Pancreas (tissue), 10 donors: Measurements from ENCODE around the gene NAXE. TPM values are rescaled to one million over a fixed set of nuclear protein-coding genes. Genes with fewer than 3 reads are reported as not detected.
A peak's percentile ranks its signal among the peaks of the same experiment; 100 is the strongest.

ENCODE experiments used
- ATAC-seq, 4 donors: fragments of 200-7000 bp; cut with Tn5 transposase; one replicate each; pipeline versions ENCODE4 v1.8.0 to v1.9.1; 2020; ENCODE audit warnings: mild to moderate bottlenecking in 4 of 4, moderate library complexity in 4 of 4
- DNase-seq, 6 donors: peaks; one replicate each; pipeline ENCODE4 v3.0.0-alpha.2; 2020
- FAIRE-seq: peaks from 2 replicates; lab custom pipeline; 2012; peaks lifted over from hg19 to GRCh38; lab: Jason Lieb, UNC
- H3K27ac ChIP-seq, 4 donors: fragments of 200-600 bp; sonication (generic); 1 replicate in 3 of 4; 2 replicates in 1 of 4; pipeline versions ENCODE4 v1.5.0 to v1.8.0; 2020
- H3K27me3 ChIP-seq, 4 donors: fragments of 200-600 bp; one replicate each; pipeline ENCODE4 v1.8.0; 2021
- H3K36me3 ChIP-seq, 3 donors: fragments of 200-600 bp; sonication (generic) in 1 of 3; one replicate each; pipeline versions ENCODE4 v1.5.0 to v1.8.0; 2020 to 2021
- H3K4me1 ChIP-seq, 3 donors: fragments of 200-600 bp; one replicate each; pipeline ENCODE4 v1.8.0; 2021
- H3K4me3 ChIP-seq, 4 donors: fragments of 200-600 bp; sonication (generic) in 2 of 4; one replicate each; pipeline versions ENCODE4 v1.5.0 to v1.8.0; 2020 to 2021
- H3K9me3 ChIP-seq, 4 donors: fragments of 200-600 bp; one replicate each; pipeline ENCODE4 v1.8.0; 2021
- CTCF ChIP-seq, 4 donors: fragments of 200-600 bp; sonication (generic) in 3 of 4; IDR thresholded peaks; one replicate each; pipeline versions ENCODE4 v1.5.0 to v1.8.0; 2021; ENCODE audit warnings: antibody characterized with exemption in 4 of 4
- WGBS, 2 donors: extraction: QIAGEN DNeasy Blood & Tissue Kit; methylation state at CpG; one replicate each; pipeline ENCODE4 v1.1.7; 2013; 5-methylcytosine and 5-hydroxymethylcytosine counted together
- intact Hi-C, 3 donors: fragments of 100-400 bp; cut with DNase I; formaldehyde crosslinking; loops; one replicate each; pipeline versions ENCODE4 v1.11.1 to v1.14.2; 2022
- polyA plus RNA-seq, 2 donors: library from polyadenylated mRNA; stranded (reverse); fragments of 200-250 nt; gene quantifications; one replicate each; pipeline ENCODE4 v1.2.3, GENCODE V29; 2013
- total RNA-seq, 6 donors: library from RNA; stranded (reverse); fragmentation: NEBNext Ultra II Directional in 4 of 6; extraction: Animal tissue kit (Norgen Biotek cat#: 25700) in 4 of 6; gene quantifications; one replicate each; pipeline versions ENCODE4 v1.2.1 to v1.2.4, GENCODE V29; 2021 to 2023
- donor health status: healthy with polysubstance abuse.
- donor health status: DM: no; HTN: no; CAD: no; lungs with moderate emphysema.
- donor health status: DM: no; HTN: no; CAD: no.
- donor health status: control.
- donor health status: control.
- donor health status: Bipolar disorder and iron deficiency.
- donor health status: DM: yes; HTN: yes; CAD: no.
- donor health status: DM: no; HTN: no; CAD: no.
- donor health status: DM: no; HTN: no; CAD: no.
- donor health status: DM: yes; HTN: yes; CAD: no.

Gene NAXE
- total and polyA plus RNA-seq, 8 donors: 23.9 to 60.4 (median 36.1) TPM

- peaks cover 0 to under 1% (median 0%) of the 10 kb centered on the region in 3 donors for H3K4me1 ChIP-seq
- peaks cover 0 to 7% (median 3%) of the 10 kb centered on the region in 4 donors for H3K27me3 ChIP-seq
- WGBS, 2 donors: 4 to 5% methylated on average over 7 of the region's 7 CpGs
- no peak within 1 kb of the TSS for H3K27ac ChIP-seq
- no peaks in the 10 kb centered on the region for H3K36me3 ChIP-seq
- DNase-seq (peak in 1 of 6 donors; percentile 36), FAIRE-seq (no peak), ATAC-seq (peak in 3 of 4 donors; percentile 48 to 65 (median 55))
- intact Hi-C loops: no loop called here
- no peaks in the 10 kb centered on the region for H3K9me3 ChIP-seq
- TF ChIP-seq CTCF (IDR thresholded peaks at IDR 0.05): peak in 2 of 4 donors; percentile 14 to 16
- no peak within 1 kb of the TSS for H3K4me3 ChIP-seq
Observed at GRCh38 chr1:156618853-156619581, 27.4 kb downstream of the NAXE start, which contains the start of gene HAPLN2. HAPLN2 (plus strand) TSS chr1:156619415; CDS start chr1:156623491, 4,076 bp downstream.

- no peaks in the 10 kb centered on the region for H3K36me3 ChIP-seq
- FAIRE-seq: no peak
- H3K9me3 ChIP-seq: no peaks in the 10 kb centered on the region
- H3K4me3 ChIP-seq: no peak overlapping the region
- 14 to 15% methylated on average over 6 of the region's 6 CpGs for WGBS, 2 donors
- intact Hi-C loops: no loop called here
- no peak for TF ChIP-seq CTCF (IDR thresholded peaks at IDR 0.05)
- no peak for ATAC-seq
- DNase-seq: no peak
- H3K27ac ChIP-seq: no peak overlapping the region
- H3K27me3 ChIP-seq: peaks cover 0 to 12% (median 4%) of the 10 kb centered on the region in 4 donors
- peaks cover 0 to 5% (median 4%) of the 10 kb centered on the region in 3 donors for H3K4me1 ChIP-seq
Observed at GRCh38 chr1:156619582-156619955, 28.0 kb downstream of the NAXE start.

- FAIRE-seq (no peak), DNase-seq (no peak), ATAC-seq (no peak)
- no peak overlapping the region for H3K27ac ChIP-seq
- H3K4me3 ChIP-seq: no peak overlapping the region
- WGBS, 2 donors: 64 to 74% methylated on average over 6 of the region's 6 CpGs
- no peaks in the 10 kb centered on the region for H3K36me3 ChIP-seq
- intact Hi-C loops: loop anchor here in 1 of 3 donors (5.0 kb wide), 1 partner anchor 35 kb away; no protein-coding TSS in a partner anchor
- no peaks in the 10 kb centered on the region for H3K9me3 ChIP-seq
- no peak for TF ChIP-seq CTCF (IDR thresholded peaks at IDR 0.05)
- H3K27me3 ChIP-seq: peaks cover 0 to 32% (median 6%) of the 10 kb centered on the region in 4 donors
- peaks cover 4 to 14% (median 5%) of the 10 kb centered on the region in 3 donors for H3K4me1 ChIP-seq
Observed at GRCh38 chr1:156622581-156623297, 31.2 kb downstream of the NAXE start.

- peak in 4 of 6 donors; percentile 34 to 81 (median 66) for DNase-seq
- no peaks in the 10 kb centered on the region for H3K36me3 ChIP-seq
- H3K4me1 ChIP-seq: peaks cover 4 to 14% (median 5%) of the 10 kb centered on the region in 3 donors
- no peak for FAIRE-seq
- 2 to 3% methylated on average over 60 to 87 of the region's 87 CpGs for WGBS, 2 donors
- no peaks in the 10 kb centered on the region for H3K9me3 ChIP-seq
- peak overlapping the region in 3 of 4 donors; percentile 3 to 45 (median 13) for H3K4me3 ChIP-seq
- H3K27me3 ChIP-seq: peaks cover 0 to 32% (median 6%) of the 10 kb centered on the region in 4 donors
- no peak for TF ChIP-seq CTCF (IDR thresholded peaks at IDR 0.05)
- H3K27ac ChIP-seq: no peak overlapping the region
- peak; percentile 51 to 79 (median 74) for ATAC-seq
- intact Hi-C loops: loop anchor here in 2 of 3 donors (2.0 to 5.0 kb wide), 2 partner anchors 33 to 35 kb away; no protein-coding TSS in a partner anchor
Observed at GRCh38 chr1:156623946-156624813, 32.6 kb downstream of the NAXE start.
